ENCODE data around the gene CEMIP.

Gene CEMIP

GRCh38 chr15:80828796-80829195 lies 49.6 kb downstream of the CEMIP start:
- no peak overlapping the region for H3K4me3 ChIP-seq (replicated peaks; ENCODE audit: insufficient read depth, low read length)
- DNase-seq (ENCODE audit: low read depth in 1 of 2, low spot score in 1 of 2): no peak
- no peaks in the 10 kb centered on the region for H3K27me3 ChIP-seq (ENCODE audit: insufficient read depth, poor library complexity, severe bottlenecking)
- TF ChIP-seq SPI1 (IDR thresholded peaks at IDR 0.05; ENCODE audit: borderline replicate concordance, low read depth): peak; percentile 29; the same call in 1 of the 2 replicates
- TF ChIP-seq REST (IDR thresholded peaks at IDR 0.05; ENCODE audit: insufficient replicate concordance, low read depth): no peak
- TF ChIP-seq CTCF (IDR thresholded peaks at IDR 0.05; ENCODE audit: insufficient read depth, low read length): no peak
- no peak overlapping the region for H3K27ac ChIP-seq (replicated peaks)

- no peak for DNase-seq (ENCODE audit: low read depth in 1 of 2, low spot score in 1 of 2)
- TF ChIP-seq SPI1 (IDR thresholded peaks at IDR 0.05; ENCODE audit: borderline replicate concordance, low read depth) (no peak), REST (IDR thresholded peaks at IDR 0.05; ENCODE audit: insufficient replicate concordance, low read depth) (no peak), POLR2AphosphoS5 (IDR thresholded peaks at IDR 0.05; ENCODE audit: low read depth) (no peak), CTCF (IDR thresholded peaks at IDR 0.05; ENCODE audit: insufficient read depth, low read length) (no peak), GABPA (IDR thresholded peaks at IDR 0.05; ENCODE audit: low read depth) (no peak)
- Histone ChIP-seq H3K27ac (replicated peaks) (no peak overlapping the region), H3K4me3 (replicated peaks; ENCODE audit: insufficient read depth, low read length) (no peak overlapping the region), H3K27me3 (ENCODE audit: insufficient read depth, poor library complexity, severe bottlenecking) (no peaks in the 10 kb centered on the region)
These were observed 51.5 kb downstream of the CEMIP start for GRCh38 chr15:80830677-80831076.

GRCh38 chr15:80831192-80831591 lies 52.0 kb downstream of the CEMIP start:
- Histone ChIP-seq H3K4me3 (replicated peaks; ENCODE audit: insufficient read depth, low read length) (no peak overlapping the region), H3K27ac (replicated peaks) (no peak overlapping the region), H3K27me3 (ENCODE audit: insufficient read depth, poor library complexity, severe bottlenecking) (no peaks in the 10 kb centered on the region)
- DNase-seq (ENCODE audit: low read depth in 1 of 2, low spot score in 1 of 2): no peak
- TF ChIP-seq SPI1 (IDR thresholded peaks at IDR 0.05; ENCODE audit: borderline replicate concordance, low read depth) (no peak), POLR2AphosphoS5 (IDR thresholded peaks at IDR 0.05; ENCODE audit: low read depth) (no peak), REST (IDR thresholded peaks at IDR 0.05; ENCODE audit: insufficient replicate concordance, low read depth) (no peak), GABPA (IDR thresholded peaks at IDR 0.05; ENCODE audit: low read depth) (no peak), CTCF (IDR thresholded peaks at IDR 0.05; ENCODE audit: insufficient read depth, low read length) (no peak)

Data from HL-60 (cell line).